Stimulated activated CD4-positive, alpha-beta T cell treated with anti-CD3 and anti-CD28 coated beads, Interleukin-1b, Interleukin-23, amount 100 ng/mL, for 24 hours (primary cell): Measurements from ENCODE around the gene TENM3.

ENCODE experiments used
- DNase-seq, 4 experiments: peaks; one replicate each; pipeline ENCODE4 v3.0.0-alpha.2; 2020; ENCODE audit warnings: low read depth in 4 of 4, low spot score in 1 of 4

Gene TENM3

DNA sequence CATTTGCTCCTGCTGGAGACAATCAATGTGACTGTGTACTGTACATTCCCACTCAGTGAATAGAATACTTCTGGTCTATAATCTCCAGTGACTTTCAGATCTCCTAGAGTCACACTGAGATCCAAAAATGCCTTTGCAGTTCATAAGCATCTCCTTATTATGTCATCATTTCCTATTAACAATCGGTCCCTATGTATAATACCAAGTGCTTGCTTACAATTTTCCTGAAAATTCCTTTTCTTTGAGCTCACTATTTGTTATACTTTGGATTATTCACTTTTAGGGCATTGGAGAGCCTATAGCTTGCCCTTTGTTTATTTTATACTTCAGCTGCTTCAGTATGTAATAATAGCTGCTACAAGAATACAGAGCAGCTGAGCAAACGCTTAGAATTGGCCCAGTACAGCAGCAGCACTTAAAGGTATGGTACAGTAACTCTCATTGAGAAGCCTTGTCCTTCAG, 361.0 kb downstream of the TENM3 start:
- no peak for DNase-seq

- DNase-seq, result no peak
These were observed 361.8 kb downstream of the TENM3 start for GRCh38 chr4:182604953-182605352.

GRCh38 chr4:182608525-182608924, 365.3 kb downstream of the TENM3 start:
- DNase-seq, result no peak

- DNase-seq, result no peak
These were observed 373.3 kb downstream of the TENM3 start for GRCh38 chr4:182616476-182616875.

GRCh38 chr4:182619660-182620059, 376.5 kb downstream of the TENM3 start:
- DNase-seq, result no peak

GRCh38 chr4:182620111-182620980, 377.1 kb downstream of the TENM3 start:
- no peak for DNase-seq

DNA sequence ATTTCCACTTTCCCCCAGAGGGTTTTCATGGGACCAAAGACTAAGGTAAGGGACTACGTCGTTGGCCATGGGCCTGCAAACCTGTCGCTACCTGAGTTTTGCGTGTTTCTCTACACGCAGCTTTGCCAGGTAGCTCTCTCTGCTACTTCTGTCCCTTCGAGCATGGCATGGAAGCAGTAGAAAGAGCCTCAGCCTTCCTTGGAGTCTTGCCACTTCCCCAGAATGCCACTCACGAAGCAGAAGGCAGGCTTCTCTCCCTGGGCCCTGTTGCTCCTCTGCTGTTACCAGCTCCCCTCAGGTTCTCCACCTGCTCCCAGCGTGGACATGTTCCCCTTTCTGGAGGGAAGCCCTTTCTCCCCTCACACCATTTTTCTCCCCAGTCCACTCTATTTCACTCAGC, 381.1 kb downstream of the TENM3 start:
- DNase-seq, result no peak

GRCh38 chr4:182625193-182625592, 382.0 kb downstream of the TENM3 start:
- DNase-seq, result no peak

GRCh38 chr4:182627996-182628395, 384.8 kb downstream of the TENM3 start:
- DNase-seq, result no peak

DNA sequence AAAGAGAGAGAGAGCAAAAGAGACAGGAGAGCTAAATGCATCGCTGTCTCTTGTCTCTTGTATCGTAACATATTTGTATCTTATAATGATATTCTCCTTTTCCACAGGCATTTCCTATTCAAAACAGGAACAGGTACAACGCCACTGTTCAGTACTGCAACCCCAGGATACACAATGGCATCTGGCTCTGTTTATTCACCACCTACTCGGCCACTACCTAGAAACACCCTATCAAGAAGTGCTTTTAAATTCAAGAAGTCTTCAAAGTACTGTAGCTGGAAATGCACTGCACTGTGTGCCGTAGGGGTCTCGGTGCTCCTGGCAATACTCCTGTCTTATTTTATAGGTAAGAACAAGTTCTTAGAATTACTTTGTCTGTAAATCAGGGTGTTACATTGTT, 385.3 kb downstream of the TENM3 start:
- DNase-seq, result no peak

DNA sequence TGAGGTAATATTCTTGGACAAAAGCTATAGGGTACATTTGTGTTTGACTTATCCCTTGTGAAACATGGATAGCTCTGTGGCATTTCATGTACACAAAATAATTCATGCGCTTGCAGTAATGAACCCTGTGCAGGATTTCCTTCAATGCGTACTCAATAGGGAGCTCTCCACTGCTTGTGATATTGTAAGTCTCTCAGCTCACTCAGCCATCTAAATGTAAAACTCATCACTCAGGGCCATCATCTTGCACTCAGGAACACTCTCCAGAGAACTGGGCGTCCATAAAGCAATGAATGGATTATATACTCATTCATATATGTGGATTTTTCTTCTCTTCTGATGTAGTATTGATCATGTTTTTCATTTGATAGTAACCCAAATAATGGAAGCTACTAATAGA, 385.9 kb downstream of the TENM3 start:
- DNase-seq, result no peak

GRCh38 chr4:182640491-182640890, 397.3 kb downstream of the TENM3 start:
- DNase-seq, result no peak

GRCh38 chr4:182640932-182641331, 397.7 kb downstream of the TENM3 start:
- DNase-seq, result no peak

GRCh38 chr4:182642831-182643230, 399.6 kb downstream of the TENM3 start:
- no peak for DNase-seq

- DNase-seq, result no peak
These were observed 400.8 kb downstream of the TENM3 start for GRCh38 chr4:182643801-182644682.

GRCh38 chr4:182644683-182645050, 401.5 kb downstream of the TENM3 start:
- no peak for DNase-seq

- no peak for DNase-seq
These were observed 402.3 kb downstream of the TENM3 start for GRCh38 chr4:182645511-182645910.

DNA sequence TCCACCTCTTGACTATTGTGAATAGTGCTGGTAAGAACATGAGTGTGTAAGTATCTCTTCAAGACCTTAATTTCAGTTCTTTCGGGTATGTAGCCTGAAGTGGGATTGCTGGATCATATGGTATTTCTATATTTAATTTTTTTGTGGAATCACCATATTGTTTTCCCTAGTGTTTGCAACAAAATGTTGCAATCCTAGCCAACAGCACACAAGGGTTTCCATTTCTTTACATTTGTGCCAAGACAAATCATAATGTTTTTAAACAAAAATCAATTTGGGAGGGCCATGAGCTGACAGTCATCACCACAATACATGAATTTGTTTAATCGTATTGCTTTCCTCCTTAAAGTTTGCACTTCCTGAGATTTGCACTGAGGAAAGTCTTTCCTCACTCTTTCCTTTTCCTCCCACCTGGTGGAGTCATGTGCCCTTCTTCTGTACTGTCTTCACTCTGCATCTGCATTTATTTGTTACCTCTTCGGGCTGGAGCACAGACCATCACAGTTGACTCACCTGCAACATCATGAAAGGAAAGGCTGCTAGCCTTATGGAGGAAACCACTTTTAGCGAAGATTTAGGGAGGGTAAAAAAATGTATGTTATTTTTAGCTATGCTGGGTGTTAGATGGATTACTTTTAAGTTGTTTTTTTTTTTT, 404.6 kb downstream of the TENM3 start:
- DNase-seq, result no peak

GRCh38 chr4:182648766-182649165, 405.6 kb downstream of the TENM3 start:
- no peak for DNase-seq

GRCh38 chr4:182649698-182650477, 406.7 kb downstream of the TENM3 start:
- DNase-seq, result no peak

- DNase-seq, result no peak
These were observed 410.4 kb downstream of the TENM3 start for GRCh38 chr4:182653596-182653995.
